ENCODE data around the gene MIPOL1.

DNA sequence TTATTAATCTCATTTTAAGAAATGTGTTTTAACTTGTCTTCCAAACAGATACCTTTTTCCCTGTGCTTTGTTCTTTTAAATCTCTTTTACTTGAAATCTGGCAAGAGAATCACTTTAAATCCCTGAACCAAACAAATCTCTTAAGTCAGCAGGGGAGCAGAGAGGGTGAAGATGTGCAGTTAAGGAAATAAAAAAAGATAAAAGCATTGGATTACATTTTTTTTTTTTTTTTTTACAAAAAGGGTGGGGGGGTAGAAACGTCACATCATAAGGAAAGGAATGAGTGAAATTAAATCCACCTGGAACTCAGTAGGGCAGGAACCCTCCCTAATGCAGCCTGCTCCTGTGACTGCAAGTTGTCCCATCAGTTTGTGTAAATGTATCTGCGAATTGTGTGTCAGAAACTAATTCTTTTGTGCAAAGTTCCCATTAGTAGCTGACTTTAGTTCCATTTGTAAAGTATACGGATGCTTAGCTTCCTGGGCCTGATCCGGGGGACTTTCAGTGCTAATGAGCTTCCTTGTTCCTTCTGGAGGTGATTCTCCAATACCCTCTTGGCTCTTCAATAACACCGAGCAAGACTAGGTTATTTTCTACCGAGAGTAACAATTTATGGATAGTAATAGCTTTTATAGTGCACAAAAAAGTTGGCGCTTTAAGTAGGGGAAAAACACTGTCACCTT is 399.2 kb downstream of the MIPOL1 start:
- TF ChIP-seq POLR2A (IDR thresholded peaks at IDR 0.05) (no peak), EP300 (IDR thresholded peaks at IDR 0.05) (no peak)

Measured in tibial nerve (tissue), 3 donors.